Activated CD4-positive, alpha-beta memory T cell treated with anti-CD3 and anti-CD28 coated beads for 36 hours (primary cell): ENCODE data around the gene INPP5K. TPM values are rescaled to one million over a fixed set of nuclear protein-coding genes. Genes with fewer than 3 reads are reported as not detected.
"Not testable (repeated sequence)": the region's sequence is repeated elsewhere in the genome, so short reads cannot be mapped to it uniquely, and the experiment has no call there.

Experiments used
- CTCF ChIA-PET: fragments of 350-600 bp; sonication (Branson Sonifier 250); formaldehyde crosslinking; loops from one replicate; lab custom pipeline; 2021; ENCODE audit warnings: antibody characterized with exemption, inconsistent platforms; lab: Charles Lee
- POLR2A ChIA-PET: fragments of 350-600 bp; sonication (Branson Sonifier 250); formaldehyde crosslinking; loops from one replicate; lab custom pipeline; 2021; ENCODE audit warnings: antibody characterized with exemption; lab: Charles Lee
- DNase-seq: peaks from one replicate; pipeline ENCODE4 v3.0.0-alpha.2; 2020
- H3K27ac Mint-ChIP-seq: one replicate; pipeline ENCODE4 v1.8.0; 2021; ENCODE audit warnings: mixed read lengths
- H3K27me3 Mint-ChIP-seq: one replicate; pipeline ENCODE4 v1.8.0; 2021; ENCODE audit warnings: mixed read lengths
- H3K36me3 Mint-ChIP-seq: one replicate; pipeline ENCODE4 v1.8.0; 2021; ENCODE audit warnings: mixed read lengths
- H3K4me1 Mint-ChIP-seq: one replicate; pipeline ENCODE4 v1.8.0; 2021; ENCODE audit warnings: low read depth, mixed read lengths
- H3K4me3 Mint-ChIP-seq: one replicate; pipeline ENCODE4 v1.8.0; 2021; ENCODE audit warnings: mild to moderate bottlenecking, mixed read lengths
- H3K9me3 Mint-ChIP-seq: one replicate; pipeline ENCODE4 v1.8.0; 2021; ENCODE audit warnings: mixed read lengths
- intact Hi-C: fragments of 100-400 bp; cut with micrococcal nuclease; formaldehyde crosslinking; loops from one replicate; pipeline ENCODE4 v1.15.1; 2023
- total RNA-seq, 2 experiments: library from RNA; stranded (reverse); gene quantifications; one replicate each; pipeline ENCODE4 v1.2.3, GENCODE V29; 2021

INPP5K gene
- total RNA-seq = 10 to 100 TPM; 21.2 to 24.0 TPM

DNA sequence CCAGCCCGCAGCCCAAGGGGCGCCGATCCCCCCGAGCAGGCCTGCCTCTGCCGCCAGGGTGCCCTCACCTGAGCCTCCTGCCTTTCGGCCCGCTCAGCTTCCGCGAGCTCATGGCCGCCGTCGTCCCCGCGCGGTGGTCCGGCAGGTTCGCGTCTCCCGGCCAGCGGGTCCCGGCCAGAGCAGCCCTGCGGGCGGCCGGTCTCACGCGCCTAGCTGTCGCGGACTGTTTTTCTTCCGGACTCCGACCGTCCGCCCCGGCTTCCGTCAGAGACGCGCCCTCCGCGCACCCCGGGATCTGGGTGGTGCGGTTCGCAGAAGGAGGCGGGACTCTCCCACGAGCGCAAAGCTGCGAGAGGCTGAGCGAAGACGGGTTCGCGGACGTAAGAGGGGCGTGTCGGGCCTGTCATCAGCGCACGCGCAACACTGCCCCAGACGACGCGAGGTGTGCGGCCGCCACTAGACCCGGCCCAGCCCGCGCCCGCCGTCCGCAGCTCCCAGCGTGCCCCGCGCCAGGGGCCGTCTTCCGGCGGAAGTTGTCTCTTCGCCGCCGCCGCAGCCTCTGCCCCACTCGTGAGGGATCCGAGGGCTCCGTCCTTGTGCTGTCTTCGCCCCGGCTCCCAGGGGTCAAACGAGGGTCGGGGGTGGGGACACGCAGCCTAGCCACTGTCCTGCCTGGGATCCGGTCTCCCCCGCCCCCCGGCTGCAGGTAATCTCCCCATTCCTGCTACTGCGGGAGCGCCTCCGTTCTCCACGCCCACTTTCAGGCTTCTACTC is at the start of gene INPP5K:
INPP5K (minus strand) TSS at position 225 of the 774 bp plus-strand sequence; CDS start at position 112, 113 bp downstream.
- H3K4me3 Mint-ChIP-seq = peak within 1 kb of the TSS; percentile 86
- H3K27me3 Mint-ChIP-seq = no peaks in the 10 kb centered on the region
- H3K9me3 Mint-ChIP-seq = no peaks in the 10 kb centered on the region
- intact Hi-C loops = loop anchor here (1.0 to 5.0 kb wide), 5 partner anchors 26 to 169 kb away; partner anchors contain the start of genes CRK and PITPNA
- peak within 1 kb of the TSS; percentile 66 for H3K27ac Mint-ChIP-seq
- peaks cover 24% of the 10 kb centered on the region for H3K4me1 Mint-ChIP-seq
- ChIA-PET CTCF (interaction anchor here (0.7 to 3.2 kb wide), 14 partner anchors 16 to 258 kb away, joined by 3 to 60 read pairs (median 6); partner anchors contain the start of genes CRK, RILP and SLC43A2), POLR2A (interaction anchor here (0.6 to 1.9 kb wide), 11 partner anchors 9 to 176 kb away, joined by 3 to 6 read pairs (median 3); partner anchors contain the start of genes CRK, MYO1C, RILP and YWHAE)
- H3K36me3 Mint-ChIP-seq = no peaks in the 10 kb centered on the region
- DNase-seq = peak; percentile 99

DNA sequence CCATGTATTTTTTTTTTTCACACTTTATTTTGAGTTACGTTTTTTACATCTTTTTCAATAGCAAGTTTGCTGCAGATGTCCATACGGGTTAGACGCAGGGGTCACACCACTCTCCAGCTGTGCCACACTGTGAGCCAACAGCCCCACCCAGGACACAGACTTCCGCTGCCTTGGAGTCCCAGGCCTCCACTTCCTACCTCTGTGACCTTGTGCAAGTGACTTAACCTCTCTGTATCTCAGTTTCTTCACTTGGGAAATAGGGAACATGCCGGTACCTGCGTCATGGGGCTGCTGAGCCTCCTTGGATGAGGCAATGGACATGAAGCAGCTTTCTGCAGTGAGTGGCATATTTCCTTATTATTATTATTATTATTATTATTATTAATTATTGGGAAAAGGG is 49.5 kb upstream of the INPP5K start:
- Mint-ChIP-seq H3K27ac (peak overlapping the region; percentile 2), H3K4me3 (no peak overlapping the region), H3K4me1 (peaks cover 32% of the 10 kb centered on the region), H3K27me3 (no peaks in the 10 kb centered on the region), H3K36me3 (no peaks in the 10 kb centered on the region), H3K9me3 (no peaks in the 10 kb centered on the region)
- ChIA-PET CTCF (interaction anchor here (0.7 to 1.6 kb wide), 3 partner anchors 8 to 83 kb away, joined by 3 to 10 read pairs (median 4); partner anchors contain the start of gene RILP), POLR2A (interaction anchor here (0.5 kb wide), 1 partner anchor 47 kb away, joined by 3 read pairs; no protein-coding TSS in a partner anchor)
- intact Hi-C loops = loop anchor here (1.0 to 2.0 kb wide), 2 partner anchors 41 to 65 kb away; no protein-coding TSS in a partner anchor
- DNase-seq = no peak

DNA sequence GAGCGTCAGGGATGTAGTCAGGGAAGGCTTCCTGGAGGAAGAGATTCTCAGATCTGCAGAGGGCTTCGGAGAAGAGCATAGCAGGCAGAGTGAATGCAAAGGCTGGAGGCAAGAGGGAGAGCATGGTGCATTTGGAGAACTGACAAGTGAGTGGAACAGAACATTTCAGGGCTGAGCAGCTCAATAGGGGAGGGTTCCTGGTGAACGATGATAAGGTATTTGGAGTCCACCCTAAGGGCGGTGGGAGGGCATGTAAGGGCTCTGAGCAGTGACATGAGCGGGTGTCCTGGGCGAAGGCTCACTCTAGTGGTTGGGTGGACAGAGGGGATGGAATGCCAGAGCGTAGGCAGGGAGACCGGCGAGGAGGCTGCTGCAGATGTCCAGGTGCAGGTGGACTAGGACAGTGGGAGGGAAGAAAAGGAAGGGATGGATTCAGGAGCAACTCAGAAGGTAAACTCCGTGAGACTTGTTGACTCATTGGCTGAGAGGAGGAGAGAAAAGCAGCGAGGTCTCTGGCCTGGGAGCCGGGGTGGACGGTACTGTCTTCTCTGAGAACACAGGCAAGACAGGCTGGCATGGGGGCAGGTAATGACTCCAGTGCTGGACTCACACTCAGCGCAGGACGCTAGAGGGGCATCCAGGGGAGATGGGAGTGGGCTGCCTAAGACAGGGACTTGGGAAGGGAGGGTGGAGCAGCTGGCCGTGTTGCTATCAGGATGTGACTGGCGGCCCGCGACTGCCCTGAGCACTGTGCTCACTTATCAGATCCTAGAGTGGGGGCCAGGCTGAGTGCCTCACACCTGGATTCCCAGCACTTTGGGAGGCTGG is 47.6 kb upstream of the INPP5K start:
- H3K4me3 Mint-ChIP-seq = peak overlapping the region; percentile 48
- no peaks in the 10 kb centered on the region for H3K9me3 Mint-ChIP-seq
- H3K36me3 Mint-ChIP-seq = no peaks in the 10 kb centered on the region
- DNase-seq = no peak
- peaks cover 45% of the 10 kb centered on the region for H3K4me1 Mint-ChIP-seq
- intact Hi-C loops = loop anchor here (5.0 kb wide), 1 partner anchor 153 kb away; no protein-coding TSS in a partner anchor
- CTCF ChIA-PET = interaction anchor here (1.6 kb wide), 1 partner anchor 66 kb away, joined by 6 read pairs; no protein-coding TSS in a partner anchor
- peak overlapping the region; percentile 34 for H3K27ac Mint-ChIP-seq
- no peaks in the 10 kb centered on the region for H3K27me3 Mint-ChIP-seq
- POLR2A ChIA-PET = no interaction called here

DNA sequence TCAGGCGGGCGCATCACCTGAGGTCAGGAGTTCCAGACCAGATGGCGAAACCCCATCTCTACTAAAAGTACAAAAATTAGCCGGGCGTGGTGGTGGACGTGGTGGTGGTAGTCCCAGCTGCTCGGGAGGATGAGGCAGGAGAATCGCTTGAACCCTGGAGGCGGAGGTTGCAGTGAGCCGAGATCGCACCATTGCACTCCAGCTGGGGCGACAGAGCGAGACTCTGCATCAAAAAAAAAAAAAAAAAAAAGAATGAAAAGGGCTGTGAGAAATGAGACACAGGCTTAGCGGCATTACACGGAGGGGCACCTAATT is 47.0 kb upstream of the INPP5K start:
- peak overlapping the region; percentile 34 for H3K27ac Mint-ChIP-seq
- intact Hi-C loops = loop anchor here (5.0 kb wide), 1 partner anchor 154 kb away; no protein-coding TSS in a partner anchor
- H3K4me3 Mint-ChIP-seq = peak overlapping the region; percentile 48
- H3K4me1 Mint-ChIP-seq = peaks cover 46% of the 10 kb centered on the region
- H3K27me3 Mint-ChIP-seq, H3K36me3 Mint-ChIP-seq, DNase-seq, POLR2A ChIA-PET, H3K9me3 Mint-ChIP-seq: not testable (repeated sequence)
- CTCF ChIA-PET = interaction anchor here (1.6 kb wide), 1 partner anchor 66 kb away, joined by 6 read pairs; no protein-coding TSS in a partner anchor

DNA sequence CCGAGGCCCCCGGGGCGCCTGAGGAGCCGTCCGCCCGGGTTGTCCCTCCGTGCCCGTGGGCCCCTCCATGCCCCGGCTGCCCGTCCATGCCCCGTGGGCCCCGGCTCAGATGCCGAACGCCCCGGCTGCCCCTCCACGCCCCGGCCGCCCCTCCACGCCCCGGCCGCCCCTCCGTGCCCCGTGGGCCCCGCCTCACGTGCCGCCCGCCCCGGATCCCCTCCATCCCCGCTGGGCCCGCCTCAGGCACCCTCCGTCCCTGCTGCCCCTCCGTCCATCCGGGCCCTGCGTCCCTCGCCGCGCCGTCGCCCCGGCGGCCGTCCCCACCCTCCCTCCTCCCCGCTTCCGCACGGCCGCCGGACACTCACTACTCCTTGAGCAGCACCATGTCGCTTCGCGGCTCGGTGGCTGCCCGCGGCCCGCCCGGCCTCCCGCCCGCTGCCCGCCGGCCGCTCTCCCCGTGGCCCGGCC is 45.8 kb upstream of the INPP5K start:
- ChIA-PET POLR2A (interaction anchor here (0.7 to 1.0 kb wide), 2 partner anchors 67 to 98 kb away, joined by 3 read pairs; no protein-coding TSS in a partner anchor), CTCF (interaction anchor here (0.5 to 2.0 kb wide), 5 partner anchors 67 to 303 kb away, joined by 3 to 16 read pairs (median 7); partner anchors contain the start of genes RILP and SLC43A2)
- H3K27ac Mint-ChIP-seq = no peak overlapping the region
- intact Hi-C loops = loop anchor here (1.0 to 5.0 kb wide), 2 partner anchors 46 to 155 kb away; partner anchors contain the start of gene INPP5K
- DNase-seq = no peak
- peaks cover 40% of the 10 kb centered on the region for H3K4me1 Mint-ChIP-seq
- no peaks in the 10 kb centered on the region for H3K9me3 Mint-ChIP-seq
- H3K36me3 Mint-ChIP-seq = peaks cover 2% of the 10 kb centered on the region
- H3K27me3 Mint-ChIP-seq = no peaks in the 10 kb centered on the region
- peak overlapping the region; percentile 82 for H3K4me3 Mint-ChIP-seq

DNA sequence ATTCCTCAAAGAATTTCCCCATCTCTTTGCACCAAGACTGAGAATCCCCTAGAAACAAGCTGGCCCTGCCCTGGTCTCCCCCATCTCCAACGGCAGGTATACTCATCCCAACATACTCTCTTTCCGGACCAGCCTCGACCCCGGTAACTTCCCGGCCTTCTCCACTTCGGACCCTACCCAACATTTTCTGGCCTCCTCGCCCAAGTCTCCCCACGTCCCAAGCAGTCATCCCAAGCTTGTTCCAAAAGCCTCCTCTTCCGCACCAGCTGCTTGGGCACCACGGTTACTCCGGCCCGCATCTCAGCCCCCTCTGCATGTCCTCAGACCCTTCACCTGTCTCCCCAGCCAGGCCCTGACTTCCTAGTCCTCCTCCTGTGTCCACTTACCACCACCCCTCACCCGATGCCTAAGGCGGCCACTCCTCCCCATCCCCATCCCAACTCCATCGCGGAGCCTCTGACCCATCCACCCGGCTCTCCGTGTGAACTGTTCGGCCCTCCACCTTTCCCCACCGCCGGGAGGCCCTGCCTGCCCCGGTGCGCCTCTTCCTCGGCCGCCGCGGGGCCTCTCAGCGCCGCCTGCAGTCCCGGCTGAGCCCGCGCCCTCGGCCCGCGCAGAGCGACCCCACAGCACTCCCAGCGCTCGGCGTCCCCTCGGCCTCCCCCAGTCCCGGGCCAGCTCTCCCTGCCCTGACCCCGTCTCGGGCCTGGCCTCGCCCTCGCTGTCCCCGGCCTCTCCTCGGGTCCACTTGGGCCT is 45.2 kb upstream of the INPP5K start:
- peak overlapping the region; percentile 49 for H3K27ac Mint-ChIP-seq
- intact Hi-C loops = loop anchor here (1.0 to 5.0 kb wide), 2 partner anchors 45 to 156 kb away; partner anchors contain the start of gene INPP5K
- peak; percentile 53 for DNase-seq
- POLR2A ChIA-PET = no interaction called here
- peaks cover 5% of the 10 kb centered on the region for H3K36me3 Mint-ChIP-seq
- CTCF ChIA-PET = interaction anchor here (0.7 to 2.0 kb wide), 7 partner anchors 13 to 196 kb away, joined by 3 to 16 read pairs (median 6); partner anchors contain the start of genes RILP and SLC43A2
- peak overlapping the region; percentile 82 for H3K4me3 Mint-ChIP-seq
- H3K4me1 Mint-ChIP-seq = peaks cover 38% of the 10 kb centered on the region
- H3K27me3 Mint-ChIP-seq = no peaks in the 10 kb centered on the region
- no peaks in the 10 kb centered on the region for H3K9me3 Mint-ChIP-seq

DNA sequence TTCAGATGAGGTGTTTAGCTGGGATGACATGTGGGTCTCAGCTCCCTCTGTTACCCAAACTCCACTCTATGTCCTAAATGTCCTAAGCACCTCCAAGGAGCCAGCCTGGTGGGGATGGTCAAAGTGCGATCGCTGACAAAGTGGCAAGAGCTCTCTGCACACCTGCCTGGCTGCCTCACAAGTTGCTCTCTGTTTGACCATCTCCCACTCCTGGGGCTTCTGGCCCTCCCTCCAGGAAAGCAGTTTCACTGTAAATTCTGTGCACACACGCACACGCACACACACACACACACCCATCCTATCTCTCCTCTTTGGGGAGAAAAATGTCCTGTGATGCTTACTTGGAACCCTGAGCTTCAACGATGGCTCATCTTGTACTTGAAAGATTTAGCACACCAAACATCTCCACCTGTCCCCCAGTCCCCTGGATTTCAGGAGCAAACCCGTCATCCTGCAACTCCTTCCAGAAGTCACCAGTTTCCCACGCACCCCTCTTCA is 44.5 kb upstream of the INPP5K start:
- CTCF ChIA-PET = interaction anchor here (1.1 to 2.0 kb wide), 6 partner anchors 14 to 196 kb away, joined by 3 to 16 read pairs (median 6); partner anchors contain the start of genes RILP and SLC43A2
- no peaks in the 10 kb centered on the region for H3K27me3 Mint-ChIP-seq
- peak overlapping the region; percentile 82 for H3K4me3 Mint-ChIP-seq
- H3K4me1 Mint-ChIP-seq = peaks cover 39% of the 10 kb centered on the region
- H3K9me3 Mint-ChIP-seq = no peaks in the 10 kb centered on the region
- intact Hi-C loops = loop anchor here (5.0 kb wide), 1 partner anchor 156 kb away; no protein-coding TSS in a partner anchor
- H3K27ac Mint-ChIP-seq = no peak overlapping the region
- POLR2A ChIA-PET = no interaction called here
- no peak for DNase-seq
- H3K36me3 Mint-ChIP-seq = peaks cover 9% of the 10 kb centered on the region

DNA sequence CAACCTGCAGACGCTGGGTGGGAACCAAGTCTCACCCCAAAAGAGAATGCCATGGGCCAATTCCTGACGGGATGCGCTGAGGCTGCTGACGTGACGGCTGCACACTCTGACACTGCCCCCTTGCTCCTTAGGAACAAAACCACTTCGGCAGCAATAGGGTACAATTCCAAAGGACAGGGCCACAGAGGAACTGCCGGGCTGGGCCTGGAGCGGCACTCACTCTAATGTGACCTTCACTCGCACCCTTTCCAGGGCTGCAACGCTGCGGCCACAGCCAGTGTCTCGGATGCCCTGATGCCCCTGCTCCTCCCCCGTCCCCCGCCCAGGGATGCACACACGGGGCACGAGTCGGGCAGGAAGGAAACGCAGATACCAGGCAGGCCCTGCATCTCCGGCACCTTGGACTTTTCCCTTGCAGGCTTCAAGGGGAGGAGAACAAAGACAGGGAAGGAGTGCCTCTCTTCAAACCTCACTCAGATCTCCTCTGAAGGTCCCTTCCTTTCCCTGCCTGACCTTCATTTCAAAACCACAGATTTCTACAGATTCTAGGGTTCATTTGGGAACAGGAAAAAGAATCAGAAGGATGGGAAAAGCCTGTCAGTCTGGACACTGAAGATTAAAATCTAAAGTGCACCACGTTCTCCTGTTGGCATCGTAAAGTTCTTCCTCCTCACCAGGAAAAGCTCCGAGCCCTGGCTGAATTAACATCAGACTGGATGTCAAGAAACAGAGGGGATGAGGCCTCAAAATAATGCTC is 43.9 kb upstream of the INPP5K start:
- Mint-ChIP-seq H3K4me3 (peak overlapping the region; percentile 82), H3K27me3 (no peaks in the 10 kb centered on the region), H3K9me3 (no peaks in the 10 kb centered on the region), H3K36me3 (peaks cover 12% of the 10 kb centered on the region), H3K27ac (no peak overlapping the region), H3K4me1 (peaks cover 37% of the 10 kb centered on the region)
- intact Hi-C loops = loop anchor here (5.0 kb wide), 1 partner anchor 157 kb away; no protein-coding TSS in a partner anchor
- no peak for DNase-seq
- ChIA-PET CTCF (interaction anchor here (1.1 to 1.8 kb wide), 5 partner anchors 14 to 195 kb away, joined by 3 to 16 read pairs (median 6); partner anchors contain the start of gene SLC43A2), POLR2A (no interaction called here)

DNA sequence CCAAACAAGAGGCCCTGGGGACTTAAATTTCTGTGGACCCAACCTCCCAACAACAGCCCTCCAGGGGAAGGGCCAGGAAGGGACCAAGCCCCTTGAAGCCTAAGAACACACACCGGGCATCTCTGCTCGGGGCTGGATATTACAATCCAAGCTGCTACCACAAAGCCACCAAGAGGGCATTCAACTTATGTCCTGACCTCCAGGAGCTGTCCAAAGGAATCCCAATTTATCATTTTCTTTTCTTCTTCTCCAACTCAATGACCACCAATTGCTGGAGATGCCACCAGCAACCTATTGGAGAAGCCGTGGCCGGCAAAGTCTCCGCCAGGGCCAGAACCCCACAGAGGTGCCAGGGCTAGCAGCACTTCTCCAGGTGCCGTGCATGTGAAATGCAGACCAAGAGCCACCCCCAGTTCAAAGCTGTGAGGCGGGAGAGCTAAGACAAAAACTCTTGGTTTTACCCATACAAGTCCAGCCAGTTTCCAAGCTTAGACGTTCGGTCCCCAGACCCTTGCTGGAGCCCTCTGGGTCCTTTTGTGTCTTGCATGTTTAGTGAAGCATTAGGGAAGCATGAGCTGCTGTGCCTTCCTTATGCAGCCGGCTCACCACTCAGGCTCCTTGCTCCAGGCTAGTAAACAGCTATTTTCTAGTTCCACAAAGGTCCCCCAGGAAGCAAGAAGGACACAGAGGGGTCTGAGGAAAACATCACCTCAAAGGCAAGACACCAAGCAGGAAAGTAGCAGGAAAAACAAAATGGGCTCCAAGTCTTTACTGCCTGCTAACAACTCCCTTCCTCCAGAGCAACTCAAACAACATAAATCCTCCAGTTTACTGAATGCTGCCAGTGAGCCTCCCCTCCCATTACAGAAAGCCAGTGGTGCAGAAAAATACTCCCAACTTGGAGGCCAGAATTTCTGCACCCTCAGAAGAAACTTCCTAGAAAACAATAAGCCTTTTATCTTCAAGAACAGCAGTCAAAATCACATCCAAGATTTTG is 42.9 kb upstream of the INPP5K start:
- intact Hi-C loops = loop anchor here (5.0 kb wide), 1 partner anchor 158 kb away; no protein-coding TSS in a partner anchor
- CTCF ChIA-PET = interaction anchor here (0.8 to 2.1 kb wide), 2 partner anchors 15 to 194 kb away, joined by 3 to 10 read pairs; no protein-coding TSS in a partner anchor
- no peak overlapping the region for H3K27ac Mint-ChIP-seq
- H3K4me1 Mint-ChIP-seq = peaks cover 37% of the 10 kb centered on the region
- no peak for DNase-seq
- H3K4me3 Mint-ChIP-seq = no peak overlapping the region
- H3K27me3 Mint-ChIP-seq = no peaks in the 10 kb centered on the region
- H3K9me3 Mint-ChIP-seq = no peaks in the 10 kb centered on the region
- peaks cover 12% of the 10 kb centered on the region for H3K36me3 Mint-ChIP-seq
- POLR2A ChIA-PET = no interaction called here
